ENCODE measurements around the gene PTPRK. TPM values are rescaled to one million over a fixed set of nuclear protein-coding genes. Genes with fewer than 3 reads are reported as not detected.

PTPRK gene
- total and polyA plus RNA-seq, 2 of the 8 experiments (the other 6 are each of a cell fraction or from before 2014, with no cell fraction given), result 11.4 to 47.3 TPM

GRCh38 chr6:128290221-128290620 is 230.2 kb downstream of the PTPRK start (continued):
- no peak for TF ChIP-seq TCF12 (IDR thresholded peaks at IDR 0.05; ENCODE audit: low read depth, low read length)
- TF ChIP-seq BRCA1 (IDR thresholded peaks at IDR 0.05; ENCODE audit: low read depth, low read length), result no peak
